HCT116 (cell line): ENCODE measurements around the gene SNRNP27. TPM values are rescaled to one million over a fixed set of nuclear protein-coding genes. Genes with fewer than 3 reads are reported as not detected.

Experiments
- ATAC-seq: fragments of 200-7000 bp; cut with Tn5 transposase; 2 replicates; pipeline ENCODE4 v1.9.1; 2020; ENCODE audit warnings: mild to moderate bottlenecking, moderate library complexity
- BruUV-seq: library from RNA; stranded (reverse); fragments of 400-500 nt; replicated peaks from 2 replicates; lab custom pipeline; 2021; lab: Mats Ljungman, UMichigan
- CTCF ChIA-PET: fragments of 300-600 bp; sonication (Branson Sonifier 250); formaldehyde crosslinking; loops from one replicate; lab custom pipeline; 2021; ENCODE audit warnings: antibody characterized with exemption; lab: Charles Lee
- POLR2A ChIA-PET: fragments of 300-600, 350-600 bp; sonication (Branson Sonifier 250); formaldehyde crosslinking; loops from one replicate; lab custom pipeline; 2021; ENCODE audit warnings: antibody characterized with exemption; lab: Charles Lee
- RAD21 ChIA-PET, 2 experiments: fragments of 300-600 bp; sonication (Branson Sonifier 250); formaldehyde crosslinking; loops; one replicate each; lab custom pipeline; 2023; ENCODE audit warnings: low total read pairs in 2 of 2; ENCODE audit not compliant: uncharacterized antibody in 2 of 2, unreplicated experiment in 2 of 2, low non-redundant PET in 1 of 2; lab: Charles Lee
- DNase-seq: peaks from one replicate; pipeline ENCODE4 v3.0.0-alpha.2; 2010; ENCODE audit warnings: low read depth, low spot score
- H2AFZ ChIP-seq: fragments of 200-600 bp; shearing (Covaris generic), sonication (generic); 2 replicates; pipeline ENCODE4 v1.6.1; 2017; ENCODE audit warnings: low read depth, mixed run types, mixed read lengths, antibody characterized with exemption, low read length; ENCODE audit not compliant: poor library complexity, severe bottlenecking
- H3K27ac ChIP-seq: 2 replicates; pipeline ENCODE4 v1.5.1; 2012; ENCODE audit warnings: low read depth, low read length
- H3K27me3 ChIP-seq: fragments of 200-600 bp; sonication (generic); 2 replicates; pipeline ENCODE4 v1.6.1; 2016; ENCODE audit warnings: mixed run types, low read length, mixed read lengths; ENCODE audit not compliant: insufficient read depth
- H3K36me3 ChIP-seq, 2 experiments: fragments of 200-500 bp in 1 of 2; fragments of 200-600 bp in 1 of 2; sonication (Bioruptor generic) in 1 of 2; sonication (generic) in 1 of 2; 2 replicates each; pipeline versions ENCODE4 v1.5.1 to v1.6.1; 2014 to 2016; ENCODE audit warnings: low read length in 2 of 2, inconsistent platforms in 1 of 2, mixed read lengths in 1 of 2, mixed run types in 1 of 2; ENCODE audit not compliant: insufficient read depth in 2 of 2, control insufficient read depth in 1 of 2
- H3K4me1 ChIP-seq, 2 experiments: fragments of 200-600 bp in 1 of 2; sonication (generic) in 1 of 2; 2 replicates each; pipeline versions ENCODE4 v1.5.1 to v1.6.1; 2012 to 2017; ENCODE audit warnings: low read length in 2 of 2, inconsistent platforms in 1 of 2, mild to moderate bottlenecking in 1 of 2, mixed read lengths in 1 of 2, mixed run types in 1 of 2, moderate library complexity in 1 of 2; ENCODE audit not compliant: insufficient read depth in 2 of 2, control insufficient read depth in 1 of 2
- H3K4me2 ChIP-seq: fragments of 200-600 bp; sonication (generic); 2 replicates; pipeline ENCODE4 v1.6.1; 2017; ENCODE audit warnings: mixed run types, low read length, mixed read lengths
- H3K4me3 ChIP-seq, 2 experiments: fragments of 200-600 bp in 1 of 2; sonication (generic) in 1 of 2; replicated peaks in 1 of 2; 2 replicates each; pipeline ENCODE4 v1.5.1; 2011 to 2016; ENCODE audit warnings: low read length in 2 of 2, control low read depth in 1 of 2, low read depth in 1 of 2, mild to moderate bottlenecking in 1 of 2, mixed read lengths in 1 of 2, mixed run types in 1 of 2
- H3K79me2 ChIP-seq: fragments of 200-600 bp; sonication (generic); 2 replicates; pipeline ENCODE4 v1.6.1; 2017; ENCODE audit warnings: mild to moderate bottlenecking, mixed run types, low read length, moderate library complexity, mixed read lengths; ENCODE audit not compliant: insufficient read depth
- H3K9ac ChIP-seq: fragments of 200-600 bp; sonication (generic); 2 replicates; pipeline ENCODE4 v1.6.1; 2016; ENCODE audit warnings: low read length, mixed read lengths
- H3K9me2 ChIP-seq: fragments of 200-600 bp; sonication (generic), shearing (Covaris generic); 2 replicates; pipeline ENCODE4 v1.6.1; 2017; ENCODE audit warnings: mixed run types, mild to moderate bottlenecking, moderate library complexity; ENCODE audit not compliant: insufficient read depth
- H3K9me3 ChIP-seq, 2 experiments: fragments of 200-500 bp in 1 of 2; fragments of 200-600 bp in 1 of 2; sonication (Bioruptor generic) in 1 of 2; sonication (generic) in 1 of 2; 2 replicates each; pipeline ENCODE4 v1.6.1; 2014 to 2017; ENCODE audit warnings: low read length in 2 of 2, mixed read lengths in 2 of 2, inconsistent platforms in 1 of 2, low read depth in 1 of 2, mild to moderate bottlenecking in 1 of 2, mixed run types in 1 of 2, moderate library complexity in 1 of 2; ENCODE audit not compliant: control insufficient read depth in 1 of 2, insufficient read depth in 1 of 2
- H4K20me1 ChIP-seq: fragments of 200-600 bp; sonication (generic), shearing (Covaris generic); 2 replicates; pipeline ENCODE4 v1.6.1; 2017; ENCODE audit warnings: mixed run types, mild to moderate bottlenecking, moderate library complexity; ENCODE audit not compliant: insufficient read depth
- CEBPB ChIP-seq: IDR thresholded peaks from 2 replicates; pipeline ENCODE4 v1.6.1; 2012; ENCODE audit warnings: low read depth
- EZH2phosphoT487 ChIP-seq: fragments of 200-600 bp; IDR thresholded peaks from 2 replicates; pipeline ENCODE4 v1.6.1; 2018; ENCODE audit warnings: antibody characterized with exemption, borderline replicate concordance
- RAD21 ChIP-seq: IDR thresholded peaks from 2 replicates; pipeline ENCODE4 v1.6.1; 2012; ENCODE audit warnings: low read depth, mild to moderate bottlenecking
- REST ChIP-seq: IDR thresholded peaks from 2 replicates; pipeline ENCODE4 v1.6.1; 2012; ENCODE audit warnings: low read depth
- TCF7L2 ChIP-seq: IDR thresholded peaks from 2 replicates; pipeline ENCODE4 v1.7.0; 2011; ENCODE audit warnings: borderline replicate concordance, inconsistent platforms; ENCODE audit not compliant: insufficient read depth, insufficient read length; ENCODE audit errors: extremely low read depth
- YY1 ChIP-seq: IDR thresholded peaks from 2 replicates; pipeline ENCODE4 v1.6.1; 2011; ENCODE audit warnings: low read length, low read depth, moderate library complexity, mild to moderate bottlenecking; ENCODE audit not compliant: insufficient replicate concordance; ENCODE audit errors: extremely low read depth
- intact Hi-C: fragments of 100-400 bp; cut with micrococcal nuclease; formaldehyde crosslinking; loops from 2 replicates; pipeline ENCODE4 v1.10.0; 2022
- total RNA-seq: library from RNA; stranded (reverse); gene quantifications from one replicate; pipeline ENCODE4 v1.2.1, GENCODE V29; 2021; ENCODE audit not compliant: unreplicated experiment
- TF ChIP-seq, protein P1 (sequence below): IDR thresholded peaks from 2 replicates; pipeline ENCODE4 v1.6.1; 2012
- TF ChIP-seq, protein P2 (sequence below): IDR thresholded peaks from 2 replicates; pipeline ENCODE4 v1.6.1; 2011; ENCODE audit warnings: mild to moderate bottlenecking, low read length, moderate library complexity; ENCODE audit not compliant: insufficient replicate concordance; ENCODE audit errors: extremely low read depth

Gene SNRNP27
- total RNA-seq, 1 experiment from 2014 or later: 44.4 TPM

- Histone ChIP-seq H3K9ac (no peak overlapping the region), H3K27me3 (no peaks in the 10 kb centered on the region), H3K79me2 (no peaks in the 10 kb centered on the region), H3K36me3 (no peaks in the 10 kb centered on the region), H3K4me2 (no peak overlapping the region)
- intact Hi-C loops: no loop called here
- ChIA-PET RAD21 (no interaction called here), CTCF (no interaction called here)
- no peak for ATAC-seq
- TF ChIP-seq CEBPB: no peak
- no peak for TF ChIP-seq TCF7L2
- TF ChIP-seq, protein P1, sequence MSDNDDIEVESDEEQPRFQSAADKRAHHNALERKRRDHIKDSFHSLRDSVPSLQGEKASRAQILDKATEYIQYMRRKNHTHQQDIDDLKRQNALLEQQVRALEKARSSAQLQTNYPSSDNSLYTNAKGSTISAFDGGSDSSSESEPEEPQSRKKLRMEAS: no peak
- no peak for TF ChIP-seq YY1
- TF ChIP-seq REST: no peak
- TF ChIP-seq, protein P2, sequence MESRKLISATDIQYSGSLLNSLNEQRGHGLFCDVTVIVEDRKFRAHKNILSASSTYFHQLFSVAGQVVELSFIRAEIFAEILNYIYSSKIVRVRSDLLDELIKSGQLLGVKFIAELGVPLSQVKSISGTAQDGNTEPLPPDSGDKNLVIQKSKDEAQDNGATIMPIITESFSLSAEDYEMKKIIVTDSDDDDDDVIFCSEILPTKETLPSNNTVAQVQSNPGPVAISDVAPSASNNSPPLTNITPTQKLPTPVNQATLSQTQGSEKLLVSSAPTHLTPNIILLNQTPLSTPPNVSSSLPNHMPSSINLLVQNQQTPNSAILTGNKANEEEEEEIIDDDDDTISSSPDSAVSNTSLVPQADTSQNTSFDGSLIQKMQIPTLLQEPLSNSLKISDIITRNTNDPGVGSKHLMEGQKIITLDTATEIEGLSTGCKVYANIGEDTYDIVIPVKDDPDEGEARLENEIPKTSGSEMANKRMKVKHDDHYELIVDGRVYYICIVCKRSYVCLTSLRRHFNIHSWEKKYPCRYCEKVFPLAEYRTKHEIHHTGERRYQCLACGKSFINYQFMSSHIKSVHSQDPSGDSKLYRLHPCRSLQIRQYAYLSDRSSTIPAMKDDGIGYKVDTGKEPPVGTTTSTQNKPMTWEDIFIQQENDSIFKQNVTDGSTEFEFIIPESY: no peak
- no peak for TF ChIP-seq EZH2phosphoT487
- TF ChIP-seq RAD21: no peak
- TF ChIP-seq, all 23 proteins: peak for 0
- H3K27ac ChIP-seq: no peak overlapping the region
- H3K4me1 ChIP-seq: peaks cover 0 to 9% of the 10 kb centered on the region in 2 experiments; a peak in 1 of 4 replicates
- H3K4me3 ChIP-seq: no peak overlapping the region
- no peaks in the 10 kb centered on the region for H3K9me3 ChIP-seq
- BruUV-seq: no TSS peak
- H2AFZ ChIP-seq: no peak overlapping the region
- POLR2A ChIA-PET: no interaction called here
- no peaks in the 10 kb centered on the region for H4K20me1 ChIP-seq
- H3K9me2 ChIP-seq: no peaks in the 10 kb centered on the region
- no peak for DNase-seq
These were observed 38.8 kb downstream of the SNRNP27 start for GRCh38 chr2:69932596-69932922.
